ENCODE data around the gene IQCE. TPM values are rescaled to one million over a fixed set of nuclear protein-coding genes. Genes with fewer than 3 reads are reported as not detected.

The IQCE gene
- total RNA-seq, 1 donor from 2014 or later: 12.0 TPM

GRCh38 chr7:2524808-2525657, 33.7 kb upstream of the IQCE start:
- H3K4me1 Mint-ChIP-seq (ENCODE audit: low read depth, unreplicated experiment): peaks cover 9% of the 10 kb centered on the region
- no peak overlapping the region for H3K4me3 Mint-ChIP-seq (ENCODE audit: unreplicated experiment)
- no peak overlapping the region for H3K27ac Mint-ChIP-seq (ENCODE audit: unreplicated experiment)
- H3K27me3 Mint-ChIP-seq (ENCODE audit: unreplicated experiment): peaks cover 10% of the 10 kb centered on the region
- DNase-seq: no peak
- TF ChIP-seq, protein P1, sequence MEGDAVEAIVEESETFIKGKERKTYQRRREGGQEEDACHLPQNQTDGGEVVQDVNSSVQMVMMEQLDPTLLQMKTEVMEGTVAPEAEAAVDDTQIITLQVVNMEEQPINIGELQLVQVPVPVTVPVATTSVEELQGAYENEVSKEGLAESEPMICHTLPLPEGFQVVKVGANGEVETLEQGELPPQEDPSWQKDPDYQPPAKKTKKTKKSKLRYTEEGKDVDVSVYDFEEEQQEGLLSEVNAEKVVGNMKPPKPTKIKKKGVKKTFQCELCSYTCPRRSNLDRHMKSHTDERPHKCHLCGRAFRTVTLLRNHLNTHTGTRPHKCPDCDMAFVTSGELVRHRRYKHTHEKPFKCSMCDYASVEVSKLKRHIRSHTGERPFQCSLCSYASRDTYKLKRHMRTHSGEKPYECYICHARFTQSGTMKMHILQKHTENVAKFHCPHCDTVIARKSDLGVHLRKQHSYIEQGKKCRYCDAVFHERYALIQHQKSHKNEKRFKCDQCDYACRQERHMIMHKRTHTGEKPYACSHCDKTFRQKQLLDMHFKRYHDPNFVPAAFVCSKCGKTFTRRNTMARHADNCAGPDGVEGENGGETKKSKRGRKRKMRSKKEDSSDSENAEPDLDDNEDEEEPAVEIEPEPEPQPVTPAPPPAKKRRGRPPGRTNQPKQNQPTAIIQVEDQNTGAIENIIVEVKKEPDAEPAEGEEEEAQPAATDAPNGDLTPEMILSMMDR (IDR thresholded peaks at IDR 0.05; ENCODE audit: partially characterized antibody, unreplicated experiment): no peak
- peaks cover 5% of the 10 kb centered on the region for H3K9me3 Mint-ChIP-seq (ENCODE audit: unreplicated experiment)
- H3K36me3 Mint-ChIP-seq (ENCODE audit: unreplicated experiment): no peaks in the 10 kb centered on the region

DNA sequence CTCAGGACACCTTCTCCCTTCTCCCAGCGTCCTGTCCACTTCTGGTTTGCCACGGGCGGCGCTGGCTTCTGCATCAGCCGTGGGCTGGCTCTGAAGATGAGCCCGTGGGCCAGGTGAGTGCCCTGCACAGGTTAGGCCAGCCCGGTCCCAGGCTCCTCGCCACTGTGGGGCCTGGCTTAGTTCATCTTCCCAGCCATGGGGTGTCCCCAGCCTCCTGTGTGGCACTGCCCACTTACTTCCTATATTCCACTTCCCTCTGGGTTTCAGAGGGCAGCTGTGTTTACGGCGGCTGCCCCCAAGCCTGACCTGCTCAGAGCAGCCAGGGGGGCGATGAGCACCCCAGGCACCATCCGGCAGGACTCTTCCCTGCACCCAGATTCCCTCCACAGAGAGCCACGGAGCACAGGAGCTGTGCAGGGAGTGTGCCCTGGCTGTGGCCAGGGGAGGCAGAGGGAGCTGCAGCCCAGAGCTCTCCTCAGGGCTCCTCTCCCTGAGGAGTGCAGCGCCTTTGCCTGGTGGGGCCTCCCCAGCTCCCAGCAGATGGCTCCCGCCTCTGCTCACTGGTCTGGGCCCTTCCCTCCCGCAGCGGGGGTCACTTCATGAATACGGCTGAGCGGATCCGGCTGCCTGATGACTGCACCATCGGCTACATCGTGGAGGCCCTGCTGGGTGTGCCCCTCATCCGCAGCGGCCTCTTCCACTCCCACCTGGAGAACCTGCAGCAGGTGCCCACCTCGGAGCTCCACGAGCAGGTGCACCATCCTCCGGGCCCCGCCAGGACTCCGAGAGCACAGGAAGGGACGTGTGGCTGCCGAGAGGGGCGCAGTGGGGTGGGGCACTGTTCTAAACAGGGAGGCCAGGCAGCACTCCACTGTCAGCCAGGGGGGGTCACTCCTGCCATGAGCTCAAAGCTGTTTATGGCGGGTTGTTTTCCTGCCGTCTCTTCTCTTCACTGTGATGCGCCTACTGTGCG, 32.8 kb upstream of the IQCE start:
- Mint-ChIP-seq H3K36me3 (ENCODE audit: unreplicated experiment) (no peaks in the 10 kb centered on the region), H3K9me3 (ENCODE audit: unreplicated experiment) (no peaks in the 10 kb centered on the region), H3K4me3 (ENCODE audit: unreplicated experiment) (peak overlapping the region; percentile 46), H3K4me1 (ENCODE audit: low read depth, unreplicated experiment) (peaks cover 9% of the 10 kb centered on the region), H3K27ac (ENCODE audit: unreplicated experiment) (no peak overlapping the region), H3K27me3 (ENCODE audit: unreplicated experiment) (peaks cover 6% of the 10 kb centered on the region)
- no peak for DNase-seq
- TF ChIP-seq, protein P1 (IDR thresholded peaks at IDR 0.05; ENCODE audit: partially characterized antibody, unreplicated experiment): no peak

DNA sequence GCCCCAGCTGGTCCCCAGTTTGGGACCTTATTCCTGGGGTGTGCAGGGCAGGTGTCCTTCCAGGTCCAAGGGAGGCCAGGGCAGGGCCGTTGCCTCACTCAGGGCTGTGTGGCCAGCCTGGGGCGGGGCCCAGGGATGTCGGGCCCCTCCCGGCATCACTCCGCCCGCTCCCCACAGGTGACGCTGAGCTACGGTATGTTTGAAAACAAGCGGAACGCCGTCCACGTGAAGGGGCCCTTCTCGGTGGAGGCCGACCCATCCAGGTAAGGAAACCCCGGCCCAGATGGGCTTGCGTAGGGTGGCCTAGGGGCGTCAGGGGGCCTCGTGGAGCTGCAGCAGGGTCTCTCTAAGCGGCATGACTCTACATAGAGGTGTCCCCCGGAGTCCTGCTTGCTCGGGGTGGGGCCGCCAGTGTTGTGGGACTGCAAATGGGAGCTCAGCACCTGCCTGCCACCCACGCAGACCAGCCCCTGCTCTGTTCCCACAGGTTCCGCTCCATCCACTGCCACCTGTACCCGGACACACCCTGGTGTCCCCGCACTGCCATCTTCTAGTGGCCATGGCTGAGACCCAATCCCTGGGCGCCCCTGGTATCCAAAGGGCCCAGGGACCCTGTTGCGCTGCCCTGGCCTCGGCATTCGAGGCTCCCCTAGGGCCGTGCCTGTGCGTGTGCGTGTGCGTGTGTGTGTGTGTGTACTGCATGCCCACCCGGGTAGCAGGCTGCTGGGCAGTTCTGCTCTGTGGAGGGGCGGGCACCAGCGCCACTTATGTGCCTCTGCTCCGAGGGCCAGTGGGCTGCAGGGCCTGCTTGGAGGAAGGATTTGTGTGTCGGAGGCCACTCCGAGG, 31.9 kb upstream of the IQCE start:
- Mint-ChIP-seq H3K27me3 (ENCODE audit: unreplicated experiment) (peaks cover 11% of the 10 kb centered on the region), H3K4me3 (ENCODE audit: unreplicated experiment) (peak overlapping the region; percentile 46), H3K4me1 (ENCODE audit: low read depth, unreplicated experiment) (peaks cover 6% of the 10 kb centered on the region), H3K27ac (ENCODE audit: unreplicated experiment) (no peak overlapping the region), H3K36me3 (ENCODE audit: unreplicated experiment) (no peaks in the 10 kb centered on the region), H3K9me3 (ENCODE audit: unreplicated experiment) (no peaks in the 10 kb centered on the region)
- TF ChIP-seq, protein P1 (IDR thresholded peaks at IDR 0.05; ENCODE audit: partially characterized antibody, unreplicated experiment): no peak
- no peak for DNase-seq

DNA sequence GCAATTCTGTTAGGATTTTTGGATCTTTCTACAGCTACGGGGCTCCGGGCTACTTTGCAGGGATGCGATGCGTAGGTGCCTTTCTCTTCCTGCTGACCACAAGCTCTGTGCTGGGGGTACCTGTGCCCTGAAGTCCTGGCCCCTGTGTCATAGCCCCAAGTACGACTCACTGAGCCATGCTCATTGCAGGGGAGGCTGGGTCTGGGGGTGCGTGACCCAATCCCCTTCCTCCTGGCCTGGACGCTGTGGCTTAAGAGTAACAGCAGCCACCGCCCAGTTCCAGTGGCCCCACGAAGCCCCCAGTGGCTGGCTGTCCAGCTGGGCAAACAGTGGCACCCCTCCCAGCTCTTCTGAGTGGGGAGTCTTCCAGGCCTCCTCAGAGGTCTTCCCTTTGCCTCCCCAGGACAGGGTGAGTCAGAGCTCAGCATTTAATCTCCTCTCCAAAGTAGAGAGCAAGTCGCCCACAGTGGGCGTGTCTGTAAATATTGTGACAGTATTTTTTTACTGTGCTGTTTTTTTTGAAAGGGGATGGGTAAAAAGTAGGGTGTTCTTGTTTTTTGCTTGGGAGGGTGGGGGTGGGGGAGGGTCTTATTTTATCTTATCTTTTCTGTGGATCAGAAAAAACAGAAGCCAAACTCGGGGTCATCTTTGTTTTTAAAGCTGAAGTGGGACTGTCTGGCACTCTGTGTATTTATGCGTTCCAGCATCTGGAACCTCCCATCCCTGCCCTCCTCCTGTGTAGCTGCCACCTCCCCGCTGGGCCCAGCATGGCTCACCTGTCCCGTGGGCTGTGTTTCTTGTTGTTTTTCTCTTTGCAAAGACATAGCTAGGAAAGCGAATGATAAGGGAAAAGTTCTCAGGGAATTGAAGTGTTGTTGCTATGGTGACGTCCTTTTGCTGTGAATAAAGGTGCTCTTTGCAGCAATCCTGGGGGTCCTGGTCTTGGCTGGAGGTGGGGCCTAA, 31.0 kb upstream of the IQCE start:
- no peak overlapping the region for H3K27ac Mint-ChIP-seq (ENCODE audit: unreplicated experiment)
- TF ChIP-seq, protein P1 (IDR thresholded peaks at IDR 0.05; ENCODE audit: partially characterized antibody, unreplicated experiment): no peak
- H3K4me3 Mint-ChIP-seq (ENCODE audit: unreplicated experiment): no peak overlapping the region
- H3K9me3 Mint-ChIP-seq (ENCODE audit: unreplicated experiment): peaks cover 2% of the 10 kb centered on the region
- DNase-seq: peak; percentile 11
- H3K4me1 Mint-ChIP-seq (ENCODE audit: low read depth, unreplicated experiment): peaks cover 5% of the 10 kb centered on the region
- peaks cover 11% of the 10 kb centered on the region for H3K27me3 Mint-ChIP-seq (ENCODE audit: unreplicated experiment)
- H3K36me3 Mint-ChIP-seq (ENCODE audit: unreplicated experiment): no peaks in the 10 kb centered on the region

Data from glutamatergic neuron (in vitro differentiated cells).